ENCODE results near the gene CYSTM1. TPM values are rescaled to one million over a fixed set of nuclear protein-coding genes. Genes with fewer than 3 reads are reported as not detected.

CYSTM1 gene
- polyA plus RNA-seq, 1 donor from 2014 or later = 6.6 TPM

- Histone ChIP-seq H3K79me2 (replicated peaks; ENCODE audit: insufficient read depth, low read length) (no peaks in the 10 kb centered on the region), H2AFZ (ENCODE audit: low read depth, low read length) (no peak overlapping the region), H3K9me2 (ENCODE audit: insufficient read depth, low read length) (no peaks in the 10 kb centered on the region), H3K27me3 (ENCODE audit: insufficient read depth, low read depth, low read length) (no peaks in the 10 kb centered on the region), H3K9me3 (ENCODE audit: low read length) (no peaks in the 10 kb centered on the region), H3K4me2 (ENCODE audit: low read length) (no peak overlapping the region), H3K4me3 (ENCODE audit: low read length) (no peak overlapping the region), H3K27ac (ENCODE audit: low read length) (no peak overlapping the region), H3K36me3 (ENCODE audit: insufficient read depth, low read length) (no peaks in the 10 kb centered on the region), H3F3A (ENCODE audit: insufficient read depth, low read length, poor library complexity, severe bottlenecking) (no peaks in the 10 kb centered on the region), H3K9ac (ENCODE audit: low read length) (no peak overlapping the region), H4K20me1 (ENCODE audit: insufficient read depth) (no peaks in the 10 kb centered on the region)
- TF ChIP-seq RAD21 (conservative IDR thresholded peaks at IDR 0.05) = peak; percentile 98
- TF ChIP-seq CTCF (IDR thresholded peaks at IDR 0.05; ENCODE audit: poor library complexity, severe bottlenecking) = peak; percentile 95
- no peak for TF ChIP-seq EZH2 (IDR thresholded peaks at IDR 0.05; ENCODE audit: borderline replicate concordance, insufficient read depth, low read length, poor library complexity, severe bottlenecking)
- no peak for TF ChIP-seq POLR2AphosphoS5 (IDR thresholded peaks at IDR 0.05)
- TF ChIP-seq EP300 (conservative IDR thresholded peaks at IDR 0.05; ENCODE audit: poor library complexity, severe bottlenecking) = no peak
- TF ChIP-seq SMC3 (conservative IDR thresholded peaks at IDR 0.05; ENCODE audit: poor library complexity) = peak; percentile 95
- TF ChIP-seq MXI1 (conservative IDR thresholded peaks at IDR 0.05; ENCODE audit: poor library complexity, severe bottlenecking) = peak; percentile 29
Measured at GRCh38 chr5:140157032-140157781, 17.8 kb upstream of the CYSTM1 start.

- Histone ChIP-seq H3K36me3 (ENCODE audit: insufficient read depth, low read length) (no peaks in the 10 kb centered on the region), H3K79me2 (replicated peaks; ENCODE audit: insufficient read depth, low read length) (no peaks in the 10 kb centered on the region), H2AFZ (ENCODE audit: low read depth, low read length) (no peak overlapping the region), H3K27ac (ENCODE audit: low read length) (no peak overlapping the region), H3F3A (ENCODE audit: insufficient read depth, low read length, poor library complexity, severe bottlenecking) (no peaks in the 10 kb centered on the region), H3K9me3 (ENCODE audit: low read length) (no peaks in the 10 kb centered on the region), H3K4me2 (ENCODE audit: low read length) (no peak overlapping the region), H3K4me3 (ENCODE audit: low read length) (no peak overlapping the region), H4K20me1 (ENCODE audit: insufficient read depth) (no peaks in the 10 kb centered on the region), H3K27me3 (ENCODE audit: insufficient read depth, low read depth, low read length) (no peaks in the 10 kb centered on the region), H3K9me2 (ENCODE audit: insufficient read depth, low read length) (no peaks in the 10 kb centered on the region), H3K9ac (ENCODE audit: low read length) (no peak overlapping the region)
- TF ChIP-seq CTCF (IDR thresholded peaks at IDR 0.05; ENCODE audit: poor library complexity, severe bottlenecking) = no peak
- no peak for TF ChIP-seq EZH2 (IDR thresholded peaks at IDR 0.05; ENCODE audit: borderline replicate concordance, insufficient read depth, low read length, poor library complexity, severe bottlenecking)
- TF ChIP-seq EP300 (conservative IDR thresholded peaks at IDR 0.05; ENCODE audit: poor library complexity, severe bottlenecking) = no peak
- TF ChIP-seq POLR2AphosphoS5 (IDR thresholded peaks at IDR 0.05) = no peak
- no peak for TF ChIP-seq RAD21 (conservative IDR thresholded peaks at IDR 0.05)
- TF ChIP-seq MXI1 (conservative IDR thresholded peaks at IDR 0.05; ENCODE audit: poor library complexity, severe bottlenecking) = no peak
- no peak for TF ChIP-seq TAF1 (IDR thresholded peaks at IDR 0.05; ENCODE audit: low read depth)
- no peak for TF ChIP-seq REST (IDR thresholded peaks at IDR 0.05; ENCODE audit: borderline replicate concordance)
- TF ChIP-seq SMC3 (conservative IDR thresholded peaks at IDR 0.05; ENCODE audit: poor library complexity) = no peak
Measured at GRCh38 chr5:140159014-140159927, 15.7 kb upstream of the CYSTM1 start.

Measured in neural cell (in vitro differentiated cells).